Measurements from ENCODE around the gene NCAM1.

Gene NCAM1

DNA sequence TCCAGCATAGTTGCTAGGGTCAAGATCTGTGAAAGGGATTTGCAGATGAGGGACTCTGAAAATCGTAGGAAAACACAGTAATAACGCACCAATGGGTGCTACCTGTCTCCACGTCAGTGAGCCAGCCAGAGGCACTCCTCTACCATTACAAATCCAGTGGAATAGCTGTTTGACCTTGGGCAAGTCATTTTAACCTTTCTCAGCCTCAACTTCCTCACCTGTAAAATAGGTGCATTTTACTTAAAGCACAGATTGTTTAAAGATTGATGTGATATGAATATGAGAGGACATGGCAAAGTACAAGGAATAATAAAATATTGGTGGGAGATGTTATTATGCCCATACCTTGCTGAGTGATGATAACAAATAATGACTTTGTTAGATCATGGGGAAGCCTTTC is 205.1 kb downstream of the NCAM1 start:
- no peak overlapping the region for H3K9ac ChIP-seq (ENCODE audit: low read length)
- H2AFZ ChIP-seq (ENCODE audit: low read length) = no peak overlapping the region
- no peak overlapping the region for H3K27ac ChIP-seq (ENCODE audit: low read length)
- H3K4me2 ChIP-seq (ENCODE audit: low read depth, low read length) = no peak overlapping the region
- no peaks in the 10 kb centered on the region for H3K4me1 ChIP-seq (ENCODE audit: low read length)
- no peak for DNase-seq
- H3K9me2 ChIP-seq (replicated peaks; ENCODE audit: insufficient read depth, low read length) = no peaks in the 10 kb centered on the region
- H3K27me3 ChIP-seq (replicated peaks; ENCODE audit: insufficient read depth, low read length) = no peaks in the 10 kb centered on the region
- no peaks in the 10 kb centered on the region for H4K20me1 ChIP-seq (ENCODE audit: insufficient read depth, low read length)
- H3K4me3 ChIP-seq (ENCODE audit: low read length) = no peak overlapping the region
- no peaks in the 10 kb centered on the region for H3K9me3 ChIP-seq (replicated peaks; ENCODE audit: insufficient read depth, low read length)
- no peaks in the 10 kb centered on the region for H3K79me2 ChIP-seq (ENCODE audit: low read length)
- TF ChIP-seq, protein P1, sequence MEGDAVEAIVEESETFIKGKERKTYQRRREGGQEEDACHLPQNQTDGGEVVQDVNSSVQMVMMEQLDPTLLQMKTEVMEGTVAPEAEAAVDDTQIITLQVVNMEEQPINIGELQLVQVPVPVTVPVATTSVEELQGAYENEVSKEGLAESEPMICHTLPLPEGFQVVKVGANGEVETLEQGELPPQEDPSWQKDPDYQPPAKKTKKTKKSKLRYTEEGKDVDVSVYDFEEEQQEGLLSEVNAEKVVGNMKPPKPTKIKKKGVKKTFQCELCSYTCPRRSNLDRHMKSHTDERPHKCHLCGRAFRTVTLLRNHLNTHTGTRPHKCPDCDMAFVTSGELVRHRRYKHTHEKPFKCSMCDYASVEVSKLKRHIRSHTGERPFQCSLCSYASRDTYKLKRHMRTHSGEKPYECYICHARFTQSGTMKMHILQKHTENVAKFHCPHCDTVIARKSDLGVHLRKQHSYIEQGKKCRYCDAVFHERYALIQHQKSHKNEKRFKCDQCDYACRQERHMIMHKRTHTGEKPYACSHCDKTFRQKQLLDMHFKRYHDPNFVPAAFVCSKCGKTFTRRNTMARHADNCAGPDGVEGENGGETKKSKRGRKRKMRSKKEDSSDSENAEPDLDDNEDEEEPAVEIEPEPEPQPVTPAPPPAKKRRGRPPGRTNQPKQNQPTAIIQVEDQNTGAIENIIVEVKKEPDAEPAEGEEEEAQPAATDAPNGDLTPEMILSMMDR (IDR thresholded peaks at IDR 0.05; ENCODE audit: low read length) = no peak
- no peak for TF ChIP-seq EZH2 (optimal IDR thresholded peaks at IDR 0.05; ENCODE audit: low read depth, low read length)
- TF ChIP-seq EZH2phosphoT487 (IDR thresholded peaks at IDR 0.05; ENCODE audit: low read length) = no peak
- no peaks in the 10 kb centered on the region for H3K36me3 ChIP-seq (replicated peaks; ENCODE audit: insufficient read depth, low read length)
- H3F3A ChIP-seq (ENCODE audit: insufficient read depth, low read length) = no peaks in the 10 kb centered on the region

DNA sequence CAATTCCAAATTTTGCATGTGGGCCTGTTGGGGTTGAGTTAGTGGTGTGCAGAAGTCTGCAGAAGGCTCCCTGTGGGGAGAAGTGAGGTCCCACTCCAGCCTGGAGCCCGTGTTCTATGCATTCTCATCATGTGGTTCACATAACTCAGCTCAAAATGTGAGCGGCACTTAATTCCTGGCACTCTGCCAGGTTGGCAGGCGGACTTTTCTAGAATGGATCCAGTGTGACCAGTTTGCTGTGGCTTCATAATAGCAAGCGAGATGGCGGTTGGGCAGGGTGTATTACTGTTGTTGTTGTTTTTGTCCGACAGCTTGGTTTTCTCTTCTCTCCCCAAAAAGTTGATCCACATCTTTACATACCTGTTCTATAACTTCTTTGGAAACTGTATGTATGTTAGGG is 206.4 kb downstream of the NCAM1 start:
- Histone ChIP-seq H3F3A (ENCODE audit: insufficient read depth, low read length) (no peaks in the 10 kb centered on the region), H2AFZ (ENCODE audit: low read length) (no peak overlapping the region), H3K4me2 (ENCODE audit: low read depth, low read length) (no peak overlapping the region), H3K27ac (ENCODE audit: low read length) (no peak overlapping the region), H3K9me3 (replicated peaks; ENCODE audit: insufficient read depth, low read length) (no peaks in the 10 kb centered on the region), H3K9me2 (replicated peaks; ENCODE audit: insufficient read depth, low read length) (no peaks in the 10 kb centered on the region), H3K79me2 (ENCODE audit: low read length) (no peaks in the 10 kb centered on the region), H3K4me3 (ENCODE audit: low read length) (no peak overlapping the region), H3K4me1 (ENCODE audit: low read length) (no peaks in the 10 kb centered on the region), H3K36me3 (replicated peaks; ENCODE audit: insufficient read depth, low read length) (no peaks in the 10 kb centered on the region), H4K20me1 (ENCODE audit: insufficient read depth, low read length) (no peaks in the 10 kb centered on the region), H3K9ac (ENCODE audit: low read length) (no peak overlapping the region), H3K27me3 (replicated peaks; ENCODE audit: insufficient read depth, low read length) (no peaks in the 10 kb centered on the region)
- DNase-seq = no peak
- TF ChIP-seq EZH2 (optimal IDR thresholded peaks at IDR 0.05; ENCODE audit: low read depth, low read length) (no peak), EZH2phosphoT487 (IDR thresholded peaks at IDR 0.05; ENCODE audit: low read length) (no peak)
- TF ChIP-seq, protein P1 (IDR thresholded peaks at IDR 0.05; ENCODE audit: low read length) = no peak

GRCh38 chr11:113168354-113169342 is 207.4 kb downstream of the NCAM1 start:
- DNase-seq = no peak
- no peaks in the 10 kb centered on the region for H3K27me3 ChIP-seq (replicated peaks; ENCODE audit: insufficient read depth, low read length)
- TF ChIP-seq EZH2 (optimal IDR thresholded peaks at IDR 0.05; ENCODE audit: low read depth, low read length) (no peak), EZH2phosphoT487 (IDR thresholded peaks at IDR 0.05; ENCODE audit: low read length) (no peak)
- TF ChIP-seq, protein P1 (IDR thresholded peaks at IDR 0.05; ENCODE audit: low read length) = no peak
- H2AFZ ChIP-seq (ENCODE audit: low read length) = no peak overlapping the region
- H3K4me3 ChIP-seq (ENCODE audit: low read length) = no peak overlapping the region
- no peaks in the 10 kb centered on the region for H3F3A ChIP-seq (ENCODE audit: insufficient read depth, low read length)
- no peak overlapping the region for H3K4me2 ChIP-seq (ENCODE audit: low read depth, low read length)
- H3K9me2 ChIP-seq (replicated peaks; ENCODE audit: insufficient read depth, low read length) = no peaks in the 10 kb centered on the region
- H3K4me1 ChIP-seq (ENCODE audit: low read length) = no peaks in the 10 kb centered on the region
- H4K20me1 ChIP-seq (ENCODE audit: insufficient read depth, low read length) = no peaks in the 10 kb centered on the region
- no peaks in the 10 kb centered on the region for H3K9me3 ChIP-seq (replicated peaks; ENCODE audit: insufficient read depth, low read length)
- no peak overlapping the region for H3K27ac ChIP-seq (ENCODE audit: low read length)
- H3K9ac ChIP-seq (ENCODE audit: low read length) = no peak overlapping the region
- no peaks in the 10 kb centered on the region for H3K79me2 ChIP-seq (ENCODE audit: low read length)
- no peaks in the 10 kb centered on the region for H3K36me3 ChIP-seq (replicated peaks; ENCODE audit: insufficient read depth, low read length)
